Liver (tissue), 9 donors: ENCODE measurements around the gene ENOSF1. TPM values are rescaled to one million over a fixed set of nuclear protein-coding genes. Genes with fewer than 3 reads are reported as not detected.

ENCODE experiments used
- DNase-seq: peaks from one replicate; pipeline ENCODE4 v3.0.0-alpha.2; 2017; ENCODE audit warnings: low spot score
- H3K27ac ChIP-seq, 2 donors: one replicate each; pipeline ENCODE4 v1.7.0; 2013; ENCODE audit warnings: inconsistent platforms in 2 of 2, low read length in 2 of 2, control low read depth in 1 of 2, low read depth in 1 of 2, mild to moderate bottlenecking in 1 of 2
- H3K27me3 ChIP-seq, 4 donors: one replicate each; pipeline versions ENCODE4 v1.6.1 to v1.7.0; 2013; ENCODE audit warnings: low read length in 3 of 4, inconsistent platforms in 1 of 4, mild to moderate bottlenecking in 1 of 4, moderate library complexity in 1 of 4; ENCODE audit not compliant: control insufficient read depth in 4 of 4, insufficient read depth in 4 of 4
- H3K36me3 ChIP-seq, 4 donors: one replicate each; pipeline versions ENCODE4 v1.6.1 to v1.7.0; 2013; ENCODE audit warnings: low read length in 3 of 4, mild to moderate bottlenecking in 3 of 4, low read depth in 1 of 4, moderate library complexity in 1 of 4; ENCODE audit not compliant: control insufficient read depth in 4 of 4, insufficient read depth in 3 of 4
- H3K4me1 ChIP-seq, 4 donors: one replicate each; pipeline versions ENCODE4 v1.6.1 to v1.7.0; 2013; ENCODE audit warnings: low read length in 3 of 4, mild to moderate bottlenecking in 3 of 4, moderate library complexity in 1 of 4; ENCODE audit not compliant: control insufficient read depth in 4 of 4, insufficient read depth in 4 of 4
- H3K4me3 ChIP-seq, 3 donors: one replicate each; pipeline versions ENCODE4 v1.6.1 to v1.7.0; 2013; ENCODE audit warnings: low read length in 3 of 3, control low read depth in 1 of 3, low read depth in 1 of 3, mild to moderate bottlenecking in 1 of 3
- H3K9ac ChIP-seq, 2 donors: one replicate each; pipeline ENCODE4 v1.7.0; 2013; ENCODE audit warnings: low read length in 2 of 2, mild to moderate bottlenecking in 2 of 2, moderate library complexity in 2 of 2, control low read depth in 1 of 2, low read depth in 1 of 2
- H3K9me3 ChIP-seq, 4 donors: one replicate each; pipeline versions ENCODE4 v1.6.1 to v1.7.0; 2013; ENCODE audit warnings: low read length in 3 of 4; ENCODE audit not compliant: control insufficient read depth in 4 of 4
- EGR1 ChIP-seq, 2 donors: IDR thresholded peaks; 2 replicates each; pipeline ENCODE4 v1.6.1; 2016 to 2018; ENCODE audit warnings: antibody characterized with exemption in 2 of 2, low read depth in 2 of 2
- FOXA1 ChIP-seq: IDR thresholded peaks from 2 replicates; pipeline ENCODE4 v1.6.1; 2016; ENCODE audit warnings: antibody characterized with exemption
- FOXA2 ChIP-seq: IDR thresholded peaks from 2 replicates; pipeline ENCODE4 v1.6.1; 2016; ENCODE audit warnings: antibody characterized with exemption
- GABPA ChIP-seq, 2 donors: IDR thresholded peaks in 1 of 2; conservative IDR thresholded peaks in 1 of 2; 2 replicates each; pipeline ENCODE4 v1.6.1; 2016; ENCODE audit warnings: antibody characterized with exemption in 2 of 2, mild to moderate bottlenecking in 1 of 2, moderate library complexity in 1 of 2
- HNF4A ChIP-seq, 2 donors: conservative IDR thresholded peaks; 2 replicates each; pipeline ENCODE4 v1.6.1; 2016; ENCODE audit warnings: antibody characterized with exemption in 2 of 2, mild to moderate bottlenecking in 2 of 2
- HNF4G ChIP-seq: IDR thresholded peaks from 2 replicates; pipeline ENCODE4 v1.6.1; 2016; ENCODE audit warnings: antibody characterized with exemption
- JUND ChIP-seq, 2 donors: IDR thresholded peaks; 2 replicates each; pipeline ENCODE4 v1.6.1; 2016; ENCODE audit warnings: antibody characterized with exemption in 2 of 2
- NR2F2 ChIP-seq: IDR thresholded peaks from 2 replicates; pipeline ENCODE4 v1.6.1; 2016; ENCODE audit warnings: antibody characterized with exemption
- RAD21 ChIP-seq, 2 donors: IDR thresholded peaks; 2 replicates each; pipeline ENCODE4 v1.6.1; 2016; ENCODE audit warnings: antibody characterized with exemption in 2 of 2, mild to moderate bottlenecking in 2 of 2
- RXRA ChIP-seq, 2 donors: IDR thresholded peaks; 2 replicates each; pipeline ENCODE4 v1.6.1; 2017 to 2018; ENCODE audit warnings: antibody characterized with exemption in 2 of 2, mild to moderate bottlenecking in 1 of 2
- SP1 ChIP-seq: IDR thresholded peaks from 2 replicates; pipeline ENCODE4 v1.6.1; 2018; ENCODE audit warnings: antibody characterized with exemption, mild to moderate bottlenecking
- TAF1 ChIP-seq: conservative IDR thresholded peaks from 2 replicates; pipeline ENCODE4 v1.6.1; 2016; ENCODE audit warnings: antibody characterized with exemption, mild to moderate bottlenecking
- YY1 ChIP-seq: IDR thresholded peaks from 2 replicates; pipeline ENCODE4 v1.6.1; 2016; ENCODE audit warnings: antibody characterized with exemption, mild to moderate bottlenecking
- WGBS: extraction: QIAGEN DNeasy Blood & Tissue Kit; methylation state at CpG from one replicate; pipeline ENCODE4 v1.1.7; 2013; 5-methylcytosine and 5-hydroxymethylcytosine counted together
- polyA plus RNA-seq, 2 donors: library from polyadenylated mRNA; stranded (reverse) in 1 of 2; unstranded in 1 of 2; fragments of 200-250 nt in 1 of 2; fragments of >200 nt in 1 of 2; fragmentation: Nextera tagmentation in 1 of 2; extraction: Ambion mirVana in 1 of 2; gene quantifications; one replicate each; pipeline versions ENCODE4 v1.2.1 to v1.2.3, GENCODE V29; 2013 to 2015
- total RNA-seq, 2 donors: library from RNA; depleted of rRNA; stranded (reverse); fragments of >200 nt; gene quantifications; one replicate each; pipeline ENCODE4 v1.2.3, GENCODE V29; 2014
- TF ChIP-seq, protein P1 (sequence below): IDR thresholded peaks from 2 replicates; pipeline ENCODE4 v1.6.1; 2016; ENCODE audit warnings: antibody characterized with exemption
- TF ChIP-seq, protein P2 (sequence below): IDR thresholded peaks from 2 replicates; pipeline ENCODE4 v1.6.1; 2016; ENCODE audit warnings: antibody characterized with exemption
- TF ChIP-seq, protein P3 (sequence below): IDR thresholded peaks from 2 replicates; pipeline ENCODE4 v1.6.1; 2016; ENCODE audit warnings: antibody characterized with exemption
- TF ChIP-seq, protein P4 (sequence below): fragments of 150-350 bp; IDR thresholded peaks from 2 replicates; pipeline ENCODE4 v1.5.1; 2017; ENCODE audit warnings: improper control_type of control experiment, low read depth, low read length; ENCODE audit not compliant: missing input control
- TF ChIP-seq, protein P5 (sequence below): IDR thresholded peaks from 2 replicates; pipeline ENCODE4 v1.6.1; 2016; ENCODE audit warnings: antibody characterized with exemption, mild to moderate bottlenecking
- donor health status: healthy.
- donor health status: healthy.
- donor health status: healthy.
- donor health status: healthy.
- donor health status: healthy.

Gene ENOSF1
- total and polyA plus RNA-seq, 4 donors, result 34.0 to 96.1 (median 53.6) TPM

DNA sequence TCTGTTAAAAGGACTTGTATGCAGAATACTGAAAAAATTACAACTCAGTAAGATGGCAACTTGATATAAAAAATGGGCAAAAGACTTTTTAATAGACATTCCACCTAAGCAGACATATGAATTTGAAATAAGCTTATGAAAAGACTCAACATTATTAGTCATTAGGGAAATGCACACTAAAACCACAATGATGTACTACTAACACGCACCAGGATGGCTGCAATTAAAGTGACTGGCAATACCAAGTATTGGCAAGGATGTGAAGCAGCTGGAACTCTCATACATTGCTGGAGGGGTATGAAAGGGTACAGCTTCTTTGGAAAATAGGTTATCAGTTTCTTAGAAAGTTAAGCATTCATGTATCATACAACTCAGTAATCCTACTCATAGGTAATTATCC, 3.2 kb upstream of the ENOSF1 start:
- TF ChIP-seq JUND (IDR thresholded peaks at IDR 0.05), result no peak
- no peak for TF ChIP-seq RXRA (IDR thresholded peaks at IDR 0.05)
- no peak for TF ChIP-seq YY1
- TF ChIP-seq GABPA (IDR thresholded peaks at IDR 0.05 in 1 of 2, conservative IDR thresholded peaks at IDR 0.05 in 1 of 2), result no peak
- TF ChIP-seq, protein P1, sequence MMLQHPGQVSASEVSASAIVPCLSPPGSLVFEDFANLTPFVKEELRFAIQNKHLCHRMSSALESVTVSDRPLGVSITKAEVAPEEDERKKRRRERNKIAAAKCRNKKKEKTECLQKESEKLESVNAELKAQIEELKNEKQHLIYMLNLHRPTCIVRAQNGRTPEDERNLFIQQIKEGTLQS, result no peak
- TF ChIP-seq SP1, result no peak
- no peak for TF ChIP-seq EGR1 (IDR thresholded peaks at IDR 0.05; ENCODE audit: low read depth in 2 of 2)
- Histone ChIP-seq H3K4me3 (no peak overlapping the region), H3K9ac (no peak overlapping the region), H3K4me1 (peaks cover 0 to 13% (median 7%) of the 10 kb centered on the region in 4 donors), H3K27me3 (no peaks in the 10 kb centered on the region), H3K27ac (no peak overlapping the region), H3K36me3 (no peaks in the 10 kb centered on the region), H3K9me3 (no peaks in the 10 kb centered on the region)
- WGBS, result 94% methylated on average over 1 of the region's 1 CpG
- no peak for DNase-seq

DNA sequence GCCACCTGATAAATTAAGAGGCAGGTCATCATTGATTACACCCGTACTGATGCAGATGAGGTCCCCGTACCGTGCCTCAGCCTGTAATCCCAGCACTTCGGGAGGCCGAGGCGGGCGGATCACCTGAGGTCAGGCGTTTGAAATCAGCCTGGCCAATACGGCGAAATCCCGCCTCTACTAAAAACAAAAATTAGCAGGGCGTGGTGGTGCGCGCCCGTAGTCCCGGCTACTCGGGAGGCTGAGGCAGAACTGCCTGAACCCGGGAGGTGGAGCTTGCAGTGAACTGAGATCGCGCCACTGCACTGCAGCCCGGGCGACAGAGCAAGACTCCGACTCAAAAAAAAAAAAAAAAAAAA, 683 bp upstream of the ENOSF1 start:
- TF ChIP-seq RAD21 (IDR thresholded peaks at IDR 0.05) (no peak), NR2F2 (peak; percentile 34), FOXA2 (no peak)
- H3K27me3 ChIP-seq, result no peaks in the 10 kb centered on the region
- peaks cover 0 to 13% (median 7%) of the 10 kb centered on the region in 4 donors for H3K4me1 ChIP-seq
- H3K36me3 ChIP-seq, result peaks cover 0 to 4% (median 4%) of the 10 kb centered on the region in 4 donors
- H3K9ac ChIP-seq, result peak overlapping the region in 1 of 2 donors; percentile 74
- H3K4me3 ChIP-seq, result peak overlapping the region; percentile 52 to 79 (median 60)
- WGBS, result 72% methylated on average over 23 of the region's 23 CpGs
- H3K9me3 ChIP-seq, result no peaks in the 10 kb centered on the region
- peak overlapping the region; percentile 75 to 99 for H3K27ac ChIP-seq
- no peak for DNase-seq

DNA sequence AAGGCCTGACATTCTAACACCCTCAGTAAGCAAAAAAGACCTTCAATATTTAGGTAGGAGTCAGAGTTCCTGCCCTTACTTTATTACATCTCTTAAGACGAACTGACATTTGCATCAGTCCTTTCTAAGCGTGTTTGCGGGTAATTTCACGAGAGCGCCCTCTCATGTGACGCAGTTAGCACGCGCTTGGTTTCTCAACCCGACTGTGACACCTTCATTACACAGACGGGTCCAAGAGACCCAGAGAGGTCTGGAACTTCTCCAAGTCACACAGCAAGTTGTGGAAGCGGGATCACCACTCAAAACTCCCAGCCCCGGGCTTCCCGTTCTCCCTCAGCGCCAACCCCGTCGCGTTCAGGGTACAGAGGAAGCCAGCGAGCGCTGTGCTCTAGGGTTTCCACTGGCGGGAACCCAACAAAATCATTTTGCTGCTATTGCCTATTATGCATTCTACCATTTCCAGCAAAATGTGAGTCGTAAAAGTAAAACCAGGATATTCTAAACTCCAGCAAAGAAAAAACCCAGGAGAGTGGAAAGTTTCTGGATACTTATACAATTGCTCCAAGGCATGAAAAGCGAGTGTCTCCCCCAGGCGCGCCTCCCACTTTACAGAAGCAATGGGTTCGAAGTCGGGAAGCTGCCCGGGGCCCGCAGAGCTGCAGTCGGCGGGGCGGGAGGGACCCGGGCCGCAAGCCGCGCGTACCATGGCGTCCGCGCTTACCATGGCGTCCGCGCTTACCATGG, 601 bp downstream of the ENOSF1 start:
- DNase-seq, result peak; percentile 65
- peak; percentile 97 for TF ChIP-seq YY1
- TF ChIP-seq, protein P2, sequence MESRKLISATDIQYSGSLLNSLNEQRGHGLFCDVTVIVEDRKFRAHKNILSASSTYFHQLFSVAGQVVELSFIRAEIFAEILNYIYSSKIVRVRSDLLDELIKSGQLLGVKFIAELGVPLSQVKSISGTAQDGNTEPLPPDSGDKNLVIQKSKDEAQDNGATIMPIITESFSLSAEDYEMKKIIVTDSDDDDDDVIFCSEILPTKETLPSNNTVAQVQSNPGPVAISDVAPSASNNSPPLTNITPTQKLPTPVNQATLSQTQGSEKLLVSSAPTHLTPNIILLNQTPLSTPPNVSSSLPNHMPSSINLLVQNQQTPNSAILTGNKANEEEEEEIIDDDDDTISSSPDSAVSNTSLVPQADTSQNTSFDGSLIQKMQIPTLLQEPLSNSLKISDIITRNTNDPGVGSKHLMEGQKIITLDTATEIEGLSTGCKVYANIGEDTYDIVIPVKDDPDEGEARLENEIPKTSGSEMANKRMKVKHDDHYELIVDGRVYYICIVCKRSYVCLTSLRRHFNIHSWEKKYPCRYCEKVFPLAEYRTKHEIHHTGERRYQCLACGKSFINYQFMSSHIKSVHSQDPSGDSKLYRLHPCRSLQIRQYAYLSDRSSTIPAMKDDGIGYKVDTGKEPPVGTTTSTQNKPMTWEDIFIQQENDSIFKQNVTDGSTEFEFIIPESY, result peak; percentile 65
- no peak for TF ChIP-seq FOXA1
- TF ChIP-seq, protein P3, sequence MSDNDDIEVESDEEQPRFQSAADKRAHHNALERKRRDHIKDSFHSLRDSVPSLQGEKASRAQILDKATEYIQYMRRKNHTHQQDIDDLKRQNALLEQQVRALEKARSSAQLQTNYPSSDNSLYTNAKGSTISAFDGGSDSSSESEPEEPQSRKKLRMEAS, result peak; percentile 89
- TF ChIP-seq FOXA2, result peak; percentile 57
- TF ChIP-seq RXRA (IDR thresholded peaks at IDR 0.05), result peak; percentile 30 to 82
- peak; percentile 17 to 30 for TF ChIP-seq RAD21 (IDR thresholded peaks at IDR 0.05)
- TF ChIP-seq, protein P4, sequence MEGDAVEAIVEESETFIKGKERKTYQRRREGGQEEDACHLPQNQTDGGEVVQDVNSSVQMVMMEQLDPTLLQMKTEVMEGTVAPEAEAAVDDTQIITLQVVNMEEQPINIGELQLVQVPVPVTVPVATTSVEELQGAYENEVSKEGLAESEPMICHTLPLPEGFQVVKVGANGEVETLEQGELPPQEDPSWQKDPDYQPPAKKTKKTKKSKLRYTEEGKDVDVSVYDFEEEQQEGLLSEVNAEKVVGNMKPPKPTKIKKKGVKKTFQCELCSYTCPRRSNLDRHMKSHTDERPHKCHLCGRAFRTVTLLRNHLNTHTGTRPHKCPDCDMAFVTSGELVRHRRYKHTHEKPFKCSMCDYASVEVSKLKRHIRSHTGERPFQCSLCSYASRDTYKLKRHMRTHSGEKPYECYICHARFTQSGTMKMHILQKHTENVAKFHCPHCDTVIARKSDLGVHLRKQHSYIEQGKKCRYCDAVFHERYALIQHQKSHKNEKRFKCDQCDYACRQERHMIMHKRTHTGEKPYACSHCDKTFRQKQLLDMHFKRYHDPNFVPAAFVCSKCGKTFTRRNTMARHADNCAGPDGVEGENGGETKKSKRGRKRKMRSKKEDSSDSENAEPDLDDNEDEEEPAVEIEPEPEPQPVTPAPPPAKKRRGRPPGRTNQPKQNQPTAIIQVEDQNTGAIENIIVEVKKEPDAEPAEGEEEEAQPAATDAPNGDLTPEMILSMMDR, result no peak
- no peak for TF ChIP-seq JUND (IDR thresholded peaks at IDR 0.05)
- no peak for TF ChIP-seq NR2F2
- TF ChIP-seq HNF4A (conservative IDR thresholded peaks at IDR 0.05), result peak; percentile 66 to 71
- TF ChIP-seq, protein P5, sequence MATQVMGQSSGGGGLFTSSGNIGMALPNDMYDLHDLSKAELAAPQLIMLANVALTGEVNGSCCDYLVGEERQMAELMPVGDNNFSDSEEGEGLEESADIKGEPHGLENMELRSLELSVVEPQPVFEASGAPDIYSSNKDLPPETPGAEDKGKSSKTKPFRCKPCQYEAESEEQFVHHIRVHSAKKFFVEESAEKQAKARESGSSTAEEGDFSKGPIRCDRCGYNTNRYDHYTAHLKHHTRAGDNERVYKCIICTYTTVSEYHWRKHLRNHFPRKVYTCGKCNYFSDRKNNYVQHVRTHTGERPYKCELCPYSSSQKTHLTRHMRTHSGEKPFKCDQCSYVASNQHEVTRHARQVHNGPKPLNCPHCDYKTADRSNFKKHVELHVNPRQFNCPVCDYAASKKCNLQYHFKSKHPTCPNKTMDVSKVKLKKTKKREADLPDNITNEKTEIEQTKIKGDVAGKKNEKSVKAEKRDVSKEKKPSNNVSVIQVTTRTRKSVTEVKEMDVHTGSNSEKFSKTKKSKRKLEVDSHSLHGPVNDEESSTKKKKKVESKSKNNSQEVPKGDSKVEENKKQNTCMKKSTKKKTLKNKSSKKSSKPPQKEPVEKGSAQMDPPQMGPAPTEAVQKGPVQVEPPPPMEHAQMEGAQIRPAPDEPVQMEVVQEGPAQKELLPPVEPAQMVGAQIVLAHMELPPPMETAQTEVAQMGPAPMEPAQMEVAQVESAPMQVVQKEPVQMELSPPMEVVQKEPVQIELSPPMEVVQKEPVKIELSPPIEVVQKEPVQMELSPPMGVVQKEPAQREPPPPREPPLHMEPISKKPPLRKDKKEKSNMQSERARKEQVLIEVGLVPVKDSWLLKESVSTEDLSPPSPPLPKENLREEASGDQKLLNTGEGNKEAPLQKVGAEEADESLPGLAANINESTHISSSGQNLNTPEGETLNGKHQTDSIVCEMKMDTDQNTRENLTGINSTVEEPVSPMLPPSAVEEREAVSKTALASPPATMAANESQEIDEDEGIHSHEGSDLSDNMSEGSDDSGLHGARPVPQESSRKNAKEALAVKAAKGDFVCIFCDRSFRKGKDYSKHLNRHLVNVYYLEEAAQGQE, result peak; percentile 79
- peak in 1 of 2 donors; percentile 20 for TF ChIP-seq GABPA (IDR thresholded peaks at IDR 0.05 in 1 of 2, conservative IDR thresholded peaks at IDR 0.05 in 1 of 2)
- TF ChIP-seq HNF4G, result no peak
- TF ChIP-seq TAF1, result peak; percentile 30
- no peak for TF ChIP-seq EGR1 (IDR thresholded peaks at IDR 0.05; ENCODE audit: low read depth in 2 of 2)
- TF ChIP-seq SP1, result peak; percentile 33
- TF ChIP-seq, protein P1, result peak; percentile 38
- Histone ChIP-seq H3K4me1 (peaks cover 0 to 13% (median 4%) of the 10 kb centered on the region in 4 donors), H3K9me3 (no peaks in the 10 kb centered on the region), H3K4me3 (peak overlapping the region; percentile 79 to 85 (median 83)), H3K9ac (peak overlapping the region; percentile 75 to 96), H3K27ac (peak overlapping the region; percentile 93 to 99), H3K27me3 (no peaks in the 10 kb centered on the region), H3K36me3 (peaks cover 0 to 5% (median 4%) of the 10 kb centered on the region in 4 donors)
- 1% methylated on average over 42 of the region's 42 CpGs for WGBS
